ENCODE data around the gene HIPK3.
"Not testable (repeated sequence)": the region's sequence is repeated elsewhere in the genome, so short reads cannot be mapped to it uniquely, and the experiment has no call there.

Gene HIPK3

GRCh38 chr11:33362051-33362910 lies 105.1 kb downstream of the HIPK3 start:
- ATAC-seq = peak in 1 of 2 donors; percentile 65

- ATAC-seq = no peak
Measured at GRCh38 chr11:33366918-33367317, 109.7 kb downstream of the HIPK3 start.

GRCh38 chr11:33368475-33368874 lies 111.3 kb downstream of the HIPK3 start:
- not testable (repeated sequence) for ATAC-seq

GRCh38 chr11:33368931-33369330 lies 111.8 kb downstream of the HIPK3 start:
- no peak for ATAC-seq

GRCh38 chr11:33373636-33374035 lies 116.5 kb downstream of the HIPK3 start:
- no peak for ATAC-seq

- ATAC-seq = no peak
Measured at GRCh38 chr11:33375236-33375635, 118.1 kb downstream of the HIPK3 start.

- ATAC-seq = no peak
Measured at GRCh38 chr11:33375688-33376311, 118.6 kb downstream of the HIPK3 start, which contains the start of gene KIAA1549L. Gene KIAA1549L (plus strand): TSS chr11:33376108.

- ATAC-seq = no peak
Measured at GRCh38 chr11:33376331-33377310, 119.4 kb downstream of the HIPK3 start.

- no peak for ATAC-seq
Measured at GRCh38 chr11:33377412-33378370, 120.5 kb downstream of the HIPK3 start.

- ATAC-seq = peak in 1 of 2 donors; percentile 41
Measured at GRCh38 chr11:33379947-33380346, 122.8 kb downstream of the HIPK3 start.

- no peak for ATAC-seq
Measured at GRCh38 chr11:33383075-33383919, 126.1 kb downstream of the HIPK3 start.

GRCh38 chr11:33383920-33384209 lies 126.7 kb downstream of the HIPK3 start:
- no peak for ATAC-seq

GRCh38 chr11:33384220-33384619 lies 127.0 kb downstream of the HIPK3 start:
- no peak for ATAC-seq

GRCh38 chr11:33387581-33387980 lies 130.4 kb downstream of the HIPK3 start:
- ATAC-seq = no peak

- ATAC-seq = no peak
Measured at GRCh38 chr11:33387996-33388395, 130.8 kb downstream of the HIPK3 start.

- ATAC-seq = no peak
Measured at GRCh38 chr11:33388793-33389525, 131.8 kb downstream of the HIPK3 start.

GRCh38 chr11:33389635-33390034 lies 132.5 kb downstream of the HIPK3 start:
- ATAC-seq = peak; percentile 41 to 43

GRCh38 chr11:33390944-33391892 lies 134.0 kb downstream of the HIPK3 start:
- no peak for ATAC-seq

- ATAC-seq = no peak
Measured at GRCh38 chr11:33391893-33392251, 134.7 kb downstream of the HIPK3 start.

Measured in activated CD4-positive, CD25-positive, alpha-beta regulatory T cell treated with anti-CD3 and anti-CD28 coated beads, Interleukin-2, amount 50 U/mL, for 24 hours (primary cell).